Epithelial cell of esophagus (primary cell): ENCODE measurements around the gene RPS4Y2.

ENCODE experiments used
- DNase-seq: peaks from one replicate; pipeline ENCODE4 v3.0.0; 2010; ENCODE audit warnings: low read depth
- H3K4me3 ChIP-seq: 2 replicates; pipeline ENCODE4 v1.5.1; 2011; ENCODE audit warnings: mild to moderate bottlenecking, low read length, control low read depth
- TF ChIP-seq, protein P1 (sequence below): IDR thresholded peaks from 2 replicates; pipeline ENCODE4 v1.5.1; 2011; ENCODE audit warnings: low read depth, mild to moderate bottlenecking, low read length, control low read depth, inconsistent platforms; ENCODE audit not compliant: insufficient read depth; ENCODE audit errors: missing control alignments

RPS4Y2 gene

DNA sequence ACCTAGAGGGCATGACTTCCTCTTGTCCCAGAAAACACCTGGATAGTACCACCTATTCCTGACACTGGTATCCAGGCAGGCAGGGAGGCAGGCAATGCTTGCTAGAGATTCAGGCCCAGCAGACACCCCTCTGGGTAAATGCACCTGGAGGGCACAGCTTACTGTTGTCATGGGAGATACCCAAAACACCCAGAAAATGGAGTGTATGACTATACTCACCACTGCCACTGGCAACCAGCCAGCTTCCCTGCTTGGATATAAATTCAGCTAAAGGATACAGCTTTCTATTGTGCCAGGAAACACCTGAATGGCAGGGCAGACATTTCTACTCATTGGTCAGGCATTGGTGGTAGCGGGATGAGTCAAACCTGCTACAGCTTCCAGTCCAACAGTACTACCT, 58.9 kb downstream of the RPS4Y2 start:
- DNase-seq, result no peak
- TF ChIP-seq, protein P1, sequence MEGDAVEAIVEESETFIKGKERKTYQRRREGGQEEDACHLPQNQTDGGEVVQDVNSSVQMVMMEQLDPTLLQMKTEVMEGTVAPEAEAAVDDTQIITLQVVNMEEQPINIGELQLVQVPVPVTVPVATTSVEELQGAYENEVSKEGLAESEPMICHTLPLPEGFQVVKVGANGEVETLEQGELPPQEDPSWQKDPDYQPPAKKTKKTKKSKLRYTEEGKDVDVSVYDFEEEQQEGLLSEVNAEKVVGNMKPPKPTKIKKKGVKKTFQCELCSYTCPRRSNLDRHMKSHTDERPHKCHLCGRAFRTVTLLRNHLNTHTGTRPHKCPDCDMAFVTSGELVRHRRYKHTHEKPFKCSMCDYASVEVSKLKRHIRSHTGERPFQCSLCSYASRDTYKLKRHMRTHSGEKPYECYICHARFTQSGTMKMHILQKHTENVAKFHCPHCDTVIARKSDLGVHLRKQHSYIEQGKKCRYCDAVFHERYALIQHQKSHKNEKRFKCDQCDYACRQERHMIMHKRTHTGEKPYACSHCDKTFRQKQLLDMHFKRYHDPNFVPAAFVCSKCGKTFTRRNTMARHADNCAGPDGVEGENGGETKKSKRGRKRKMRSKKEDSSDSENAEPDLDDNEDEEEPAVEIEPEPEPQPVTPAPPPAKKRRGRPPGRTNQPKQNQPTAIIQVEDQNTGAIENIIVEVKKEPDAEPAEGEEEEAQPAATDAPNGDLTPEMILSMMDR, result no peak
- H3K4me3 ChIP-seq, result no peak overlapping the region

- TF ChIP-seq, protein P1, result no peak
- H3K4me3 ChIP-seq, result no peak overlapping the region
- DNase-seq, result no peak
Measured at GRCh38 chrY:20817067-20817466, 61.2 kb downstream of the RPS4Y2 start.
